Gastrocnemius medialis (tissue), 4 donors: ENCODE data around the gene TSC2. TPM values are rescaled to one million over a fixed set of nuclear protein-coding genes. Genes with fewer than 3 reads are reported as not detected.

Experiments used
- ATAC-seq, 2 donors: fragments of 150-250 bp; one replicate each; pipeline ENCODE4 v1.9.1; 2016
- DNase-seq, 2 donors: peaks; one replicate each; pipeline ENCODE4 v3.0.0-alpha.2; 2019
- H3K27ac ChIP-seq, 4 donors: fragments of 200-600 bp; sonication (generic); 1 replicate in 1 of 4; 2 replicates in 3 of 4; pipeline ENCODE4 v1.5.1; 2016 to 2018; ENCODE audit warnings: mild to moderate bottlenecking in 2 of 4, moderate library complexity in 1 of 4
- H3K27me3 ChIP-seq, 3 donors: fragments of 200-600 bp; sonication (generic) in 2 of 3; 1 replicate in 1 of 3; 2 replicates in 2 of 3; pipeline versions ENCODE4 v1.5.1 to v1.6.0; 2016 to 2019; ENCODE audit warnings: mild to moderate bottlenecking in 1 of 3, moderate library complexity in 1 of 3
- H3K36me3 ChIP-seq, 2 donors: fragments of 200-600 bp; sonication (generic) in 1 of 2; one replicate each; pipeline ENCODE4 v1.5.1; 2017 to 2018
- H3K4me1 ChIP-seq, 2 donors: fragments of 200-600 bp; sonication (generic) in 1 of 2; one replicate each; pipeline ENCODE4 v1.5.1; 2016 to 2017; ENCODE audit warnings: mild to moderate bottlenecking in 2 of 2
- H3K4me3 ChIP-seq, 4 donors: fragments of 200-600 bp; sonication (generic) in 3 of 4; 1 replicate in 1 of 4; 2 replicates in 3 of 4; pipeline ENCODE4 v1.5.1; 2016 to 2019; ENCODE audit warnings: mild to moderate bottlenecking in 2 of 4
- H3K9me3 ChIP-seq, 3 donors: fragments of 200-600 bp; sonication (generic) in 2 of 3; 1 replicate in 1 of 3; 2 replicates in 2 of 3; pipeline ENCODE4 v1.5.1; 2016 to 2019
- POLR2A ChIP-seq, 2 donors: fragments of 450-650 bp; IDR thresholded peaks; one replicate each; pipeline ENCODE4 v1.6.1; 2017; ENCODE audit warnings: antibody characterized with exemption in 2 of 2, mild to moderate bottlenecking in 2 of 2, moderate library complexity in 2 of 2
- in situ Hi-C, 4 donors: fragments of 200-750 bp; cut with MboI; loops; one replicate each; pipeline versions ENCODE4 v1.15.0 to v1.8.0; 2017; ENCODE audit warnings: low sequenced_read_pairs in 4 of 4
- intact Hi-C: fragments of 100-400 bp; cut with DNase I; formaldehyde crosslinking; loops from one replicate; pipeline ENCODE4 v1.15.1; 2023; ENCODE audit warnings: low total_unique reads
- total RNA-seq, 4 donors: library from RNA; depleted of rRNA; stranded (reverse); fragments of >200 nt; gene quantifications; one replicate each; pipeline versions ENCODE4 v1.1.0 to v1.2.3, GENCODE V29; 2016
- TF ChIP-seq, protein P1 (sequence below), 5 experiments: fragments of 450-650 bp in 3 of 5; fragments of 200-600 bp in 2 of 5; sonication (generic) in 2 of 5; IDR thresholded peaks in 4 of 5; conservative IDR thresholded peaks in 1 of 5; 1 replicate in 4 of 5; 2 replicates in 1 of 5; pipeline ENCODE4 v1.5.1; 2016 to 2019; ENCODE audit warnings: antibody characterized with exemption in 5 of 5, mild to moderate bottlenecking in 3 of 5, moderate library complexity in 3 of 5

The TSC2 gene
- total RNA-seq, 4 donors from 2014 or later = 44.5 to 62.7 (median 53.8) TPM

DNA sequence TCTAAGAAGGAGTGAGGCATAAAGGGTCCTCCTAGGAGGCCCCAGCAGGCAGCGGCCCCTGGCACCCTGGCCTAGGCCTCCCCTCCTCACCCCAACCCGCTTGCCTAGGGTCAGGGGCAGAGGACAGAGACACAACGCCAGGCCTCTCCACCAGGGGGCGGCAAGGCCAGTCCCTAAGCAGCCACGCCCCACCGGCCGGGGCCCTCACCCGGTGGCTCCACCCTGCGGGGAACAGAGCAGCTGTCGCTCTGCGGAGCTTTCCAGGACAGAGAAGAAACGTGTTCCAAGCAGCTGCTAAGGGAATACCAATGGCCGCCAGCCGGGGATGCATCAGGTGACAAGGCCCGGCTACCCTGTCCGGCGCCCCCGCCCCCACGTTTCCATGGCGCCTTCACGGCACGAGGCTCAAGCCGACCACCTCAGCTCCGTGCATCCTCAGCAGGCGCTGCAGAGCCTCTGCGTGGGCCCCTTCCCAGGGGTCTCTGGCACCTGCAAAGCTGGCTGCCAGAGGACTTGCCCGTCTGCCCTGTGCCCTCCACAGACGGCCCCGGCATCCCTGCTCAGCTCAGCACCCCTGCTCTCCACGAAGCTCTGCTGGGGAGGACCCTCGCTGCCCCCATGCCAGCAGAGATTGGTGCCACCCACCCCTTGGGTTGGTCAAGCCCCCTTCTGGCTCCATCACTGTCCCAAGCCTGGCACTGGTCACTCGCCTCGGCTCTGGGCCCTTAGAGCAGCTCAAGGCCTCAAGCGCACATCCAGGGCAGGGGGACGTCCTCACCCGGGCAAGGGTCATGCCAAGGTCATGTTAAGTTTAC, 43.8 kb upstream of the TSC2 start:
- Histone ChIP-seq H3K27me3 (no peaks in the 10 kb centered on the region), H3K4me3 (peak overlapping the region in 2 of 4 donors; percentile 7 to 29), H3K9me3 (no peaks in the 10 kb centered on the region), H3K27ac (peak overlapping the region; percentile 78 to 81 (median 79)), H3K4me1 (peaks cover 45 to 58% of the 10 kb centered on the region in 2 donors), H3K36me3 (peaks cover 0 to 40% of the 10 kb centered on the region in 2 donors)
- in situ Hi-C loops = no loop called here
- intact Hi-C loops = loop anchor here (10.0 kb wide), 1 partner anchor 531 kb away; the partner anchor contains the start of genes CEMP1 and PDPK1
- ATAC-seq (peak; percentile 96 to 97), DNase-seq (peak; percentile 92 to 97)
- TF ChIP-seq, protein P1, sequence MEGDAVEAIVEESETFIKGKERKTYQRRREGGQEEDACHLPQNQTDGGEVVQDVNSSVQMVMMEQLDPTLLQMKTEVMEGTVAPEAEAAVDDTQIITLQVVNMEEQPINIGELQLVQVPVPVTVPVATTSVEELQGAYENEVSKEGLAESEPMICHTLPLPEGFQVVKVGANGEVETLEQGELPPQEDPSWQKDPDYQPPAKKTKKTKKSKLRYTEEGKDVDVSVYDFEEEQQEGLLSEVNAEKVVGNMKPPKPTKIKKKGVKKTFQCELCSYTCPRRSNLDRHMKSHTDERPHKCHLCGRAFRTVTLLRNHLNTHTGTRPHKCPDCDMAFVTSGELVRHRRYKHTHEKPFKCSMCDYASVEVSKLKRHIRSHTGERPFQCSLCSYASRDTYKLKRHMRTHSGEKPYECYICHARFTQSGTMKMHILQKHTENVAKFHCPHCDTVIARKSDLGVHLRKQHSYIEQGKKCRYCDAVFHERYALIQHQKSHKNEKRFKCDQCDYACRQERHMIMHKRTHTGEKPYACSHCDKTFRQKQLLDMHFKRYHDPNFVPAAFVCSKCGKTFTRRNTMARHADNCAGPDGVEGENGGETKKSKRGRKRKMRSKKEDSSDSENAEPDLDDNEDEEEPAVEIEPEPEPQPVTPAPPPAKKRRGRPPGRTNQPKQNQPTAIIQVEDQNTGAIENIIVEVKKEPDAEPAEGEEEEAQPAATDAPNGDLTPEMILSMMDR (IDR thresholded peaks at IDR 0.05 in 4 of 5, conservative IDR thresholded peaks at IDR 0.05 in 1 of 5) = peak; percentile 94 to 98 (median 96)
- no peak for TF ChIP-seq POLR2A (IDR thresholded peaks at IDR 0.05)

DNA sequence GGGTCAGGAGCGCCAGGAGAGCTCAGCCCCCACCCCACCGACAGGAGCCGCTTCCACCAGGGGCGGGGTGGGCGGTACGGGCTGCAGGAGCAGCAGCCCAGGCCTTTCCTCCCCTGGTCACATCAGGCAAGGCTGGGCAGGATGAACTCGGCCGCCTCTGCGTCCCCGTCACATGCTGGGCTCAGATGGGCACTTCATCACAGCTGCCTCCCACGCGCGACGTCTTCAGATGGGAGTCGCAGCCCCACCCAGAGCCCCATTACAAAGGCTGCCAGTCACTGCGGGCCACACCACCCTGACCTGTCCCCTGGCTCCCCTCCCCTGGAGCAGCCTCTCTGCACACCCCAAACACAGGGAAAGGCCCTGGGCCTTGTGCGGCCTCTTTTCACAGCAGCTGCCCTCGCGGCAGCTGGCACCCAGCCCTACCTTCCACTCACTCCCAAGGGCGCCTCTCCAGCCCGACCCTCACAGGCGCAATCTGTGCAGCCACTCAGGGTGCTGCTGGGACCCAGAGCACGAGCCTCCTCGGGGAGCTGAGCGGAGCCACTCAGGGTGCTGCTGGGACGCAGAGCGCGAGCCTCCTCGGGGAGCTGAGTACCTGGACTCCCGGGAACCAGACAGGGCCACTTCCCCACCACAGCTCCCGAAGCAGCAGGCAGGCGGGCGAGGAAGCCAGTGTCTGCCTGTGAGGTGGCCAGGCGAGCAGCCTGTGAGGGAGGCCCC, 42.8 kb upstream of the TSC2 start:
- intact Hi-C loops (loop anchor here (5.0 to 10.0 kb wide), 2 partner anchors 262 to 530 kb away; partner anchors contain the start of genes CEMP1, PDPK1 and RNPS1), in situ Hi-C loops (no loop called here)
- DNase-seq (no peak), ATAC-seq (no peak)
- Histone ChIP-seq H3K4me1 (peaks cover 45 to 59% of the 10 kb centered on the region in 2 donors), H3K27ac (peak overlapping the region in 3 of 4 donors; percentile 78 to 81 (median 79)), H3K9me3 (no peaks in the 10 kb centered on the region), H3K36me3 (peaks cover 0 to 30% of the 10 kb centered on the region in 2 donors), H3K4me3 (no peak overlapping the region), H3K27me3 (no peaks in the 10 kb centered on the region)
- TF ChIP-seq POLR2A (IDR thresholded peaks at IDR 0.05) = no peak
- TF ChIP-seq, protein P1 (IDR thresholded peaks at IDR 0.05 in 4 of 5, conservative IDR thresholded peaks at IDR 0.05 in 1 of 5) = no peak

DNA sequence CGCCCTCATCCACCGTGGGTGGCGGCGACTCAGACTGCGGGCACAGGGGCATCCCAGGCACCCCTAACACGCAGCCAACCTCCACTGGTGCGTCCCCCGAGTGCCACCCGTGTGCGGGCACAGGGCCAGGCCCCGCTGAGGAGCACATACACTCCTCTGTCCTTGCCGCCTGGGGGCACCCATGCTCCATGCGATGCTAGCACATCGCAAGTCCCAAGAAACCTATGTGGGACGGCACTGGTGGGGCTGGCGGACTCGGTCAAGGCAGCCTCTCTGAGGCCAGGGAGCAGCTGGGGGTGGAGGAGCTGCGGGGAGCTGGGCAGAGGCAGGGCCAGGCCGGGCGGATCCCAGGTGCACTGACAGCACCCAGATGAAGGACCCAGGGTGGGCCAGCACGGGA, 42.1 kb upstream of the TSC2 start:
- Histone ChIP-seq H3K4me1 (peaks cover 52 to 64% of the 10 kb centered on the region in 2 donors), H3K27ac (no peak overlapping the region), H3K4me3 (no peak overlapping the region), H3K27me3 (no peaks in the 10 kb centered on the region), H3K36me3 (peaks cover 0 to 26% of the 10 kb centered on the region in 2 donors), H3K9me3 (no peaks in the 10 kb centered on the region)
- TF ChIP-seq, protein P1 (IDR thresholded peaks at IDR 0.05 in 4 of 5, conservative IDR thresholded peaks at IDR 0.05 in 1 of 5) = no peak
- in situ Hi-C loops = no loop called here
- DNase-seq (no peak), ATAC-seq (no peak)
- intact Hi-C loops = loop anchor here (5.0 to 10.0 kb wide), 2 partner anchors 262 to 529 kb away; partner anchors contain the start of genes CEMP1, PDPK1 and RNPS1

DNA sequence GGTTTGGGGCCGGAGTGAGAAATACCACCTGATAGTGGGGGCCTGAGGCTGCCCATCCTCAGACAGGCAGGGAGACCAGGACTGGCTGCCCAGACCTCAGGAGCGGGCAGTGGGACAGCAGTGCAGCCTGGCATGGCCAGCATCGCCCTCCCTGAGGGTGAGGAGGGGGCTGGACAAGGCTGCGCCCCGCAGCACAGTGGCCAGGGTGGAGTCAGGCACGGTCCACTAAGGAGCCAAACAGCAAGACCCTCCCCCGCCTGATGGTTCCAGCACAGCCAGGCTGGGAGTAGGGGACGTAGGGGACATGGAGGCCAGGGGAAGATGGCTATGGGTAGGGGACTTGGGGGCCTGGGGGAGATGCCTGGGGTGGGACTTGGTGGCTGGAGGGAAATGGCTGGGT, 41.5 kb upstream of the TSC2 start:
- intact Hi-C loops = loop anchor here (5.0 to 10.0 kb wide), 2 partner anchors 261 to 528 kb away; partner anchors contain the start of genes CEMP1, PDPK1 and RNPS1
- ATAC-seq (no peak), DNase-seq (no peak)
- Histone ChIP-seq H3K27ac (no peak overlapping the region), H3K36me3 (peaks cover 0 to 20% of the 10 kb centered on the region in 2 donors), H3K4me1 (peaks cover 52 to 64% of the 10 kb centered on the region in 2 donors), H3K4me3 (no peak overlapping the region), H3K27me3 (no peaks in the 10 kb centered on the region), H3K9me3 (no peaks in the 10 kb centered on the region)
- in situ Hi-C loops = no loop called here
- TF ChIP-seq POLR2A (IDR thresholded peaks at IDR 0.05) = no peak
- TF ChIP-seq, protein P1 (IDR thresholded peaks at IDR 0.05 in 4 of 5, conservative IDR thresholded peaks at IDR 0.05 in 1 of 5) = no peak
